HepG2 (cell line): ENCODE data around the gene C12orf43. TPM values are rescaled to one million over a fixed set of nuclear protein-coding genes. Genes with fewer than 3 reads are reported as not detected.

ENCODE experiments used
- AGO2 ChIP-seq: fragments of 200-400 bp; formaldehyde crosslinking; optimal IDR thresholded peaks from 2 replicates; pipeline ENCODE3; 2017; ENCODE audit warnings: mild to moderate bottlenecking, low read depth, low read length, moderate library complexity
- ETV5 ChIP-seq: IDR thresholded peaks from 2 replicates; pipeline ENCODE4 v1.6.1; 2018; ENCODE audit warnings: missing biosample characterization, missing genetic modification reagents, inconsistent platforms, borderline replicate concordance
- IRX3 ChIP-seq: sonication (generic); formaldehyde crosslinking; IDR thresholded peaks from 2 replicates; pipeline ENCODE4 v1.8.1; 2023; ENCODE audit warnings: mild to moderate bottlenecking, low read depth, missing genetic modification reagents, borderline replicate concordance
- KDM3A ChIP-seq: IDR thresholded peaks from 2 replicates; pipeline ENCODE4 v1.6.1; 2018; ENCODE audit warnings: low read depth, missing compliant biosample characterization
- NFE2L2 ChIP-seq: fragments of 150-350 bp; IDR thresholded peaks from 2 replicates; pipeline ENCODE4 v1.6.1; 2014; ENCODE audit warnings: low read length
- NFRKB ChIP-seq: fragments of 450-650 bp; IDR thresholded peaks from 2 replicates; pipeline ENCODE4 v1.6.1; 2017
- PAX8 ChIP-seq: sonication (generic); formaldehyde crosslinking; IDR thresholded peaks from 2 replicates; pipeline ENCODE4 v1.8.0; 2022; ENCODE audit warnings: mild to moderate bottlenecking, missing genetic modification reagents, borderline replicate concordance
- POLR2AphosphoS5 ChIP-seq: IDR thresholded peaks from 2 replicates; pipeline ENCODE4 v1.6.1; 2012; ENCODE audit warnings: low read depth, low read length
- RBFOX2 ChIP-seq: fragments of 200-400 bp; formaldehyde crosslinking; IDR thresholded peaks from 2 replicates; pipeline ENCODE4 v1.6.1; 2017; ENCODE audit warnings: low read depth, mild to moderate bottlenecking, low read length
- SMYD3 ChIP-seq: sonication (generic); formaldehyde crosslinking; IDR thresholded peaks from 2 replicates; pipeline ENCODE4 v1.8.1; 2023; ENCODE audit warnings: mild to moderate bottlenecking, missing genetic modification reagents
- TAF15 ChIP-seq: fragments of 200-400 bp; formaldehyde crosslinking; IDR thresholded peaks from one replicate; pipeline ENCODE4 v1.6.1; 2018; ENCODE audit warnings: mild to moderate bottlenecking, low read depth, low read length; ENCODE audit not compliant: poor library complexity, severe bottlenecking
- TEAD2 ChIP-seq: sonication (generic); formaldehyde crosslinking; IDR thresholded peaks from 2 replicates; pipeline ENCODE4 v1.9.0; 2021; ENCODE audit warnings: missing genetic modification reagents
- U2AF2 ChIP-seq: fragments of 200-400 bp; formaldehyde crosslinking; IDR thresholded peaks from 2 replicates; pipeline ENCODE4 v1.6.1; 2017; ENCODE audit warnings: low read depth, mild to moderate bottlenecking, low read length
- ZFP62 ChIP-seq: sonication (generic); formaldehyde crosslinking; IDR thresholded peaks from 2 replicates; pipeline ENCODE4 v1.4.0; 2020; ENCODE audit warnings: missing genetic modification reagents
- ZNF274 ChIP-seq: sonication (generic); formaldehyde crosslinking; IDR thresholded peaks from 2 replicates; pipeline ENCODE4 v1.5.1; 2020; ENCODE audit warnings: mild to moderate bottlenecking, missing genetic modification reagents
- ZNF530 ChIP-seq: sonication (generic); formaldehyde crosslinking; IDR thresholded peaks from 2 replicates; pipeline ENCODE4 v1.5.0; 2020; ENCODE audit warnings: low read depth, mild to moderate bottlenecking, missing genetic modification reagents
- polyA plus RNA-seq, 8 experiments: library from polyadenylated mRNA; depleted of rRNA in 3 of 8; stranded (reverse) in 7 of 8; unstranded in 1 of 8; fragments of >200 nt; fragmentation: Illumina TruSeq in 4 of 8; extraction: Trizol in 4 of 8; gene quantifications; 2 replicates each; pipeline versions ENCODE4 v1.2.1 to v1.2.3, GENCODE V29; 2011 to 2016; ENCODE audit warnings: low read depth in 4 of 8, missing spikeins in 1 of 8, mixed read lengths in 1 of 8; ENCODE audit not compliant: insufficient read depth in 1 of 8
- total RNA-seq, 5 experiments: library from RNA; depleted of rRNA; stranded (reverse); fragments of >200 nt; fragmentation: Illumina TruSeq; extraction: Trizol; gene quantifications; 2 replicates each; pipeline ENCODE4 v1.2.3, GENCODE V29; 2016; ENCODE audit warnings: low read depth in 1 of 5
- TF ChIP-seq, protein P1 (sequence below): sonication (generic); formaldehyde crosslinking; IDR thresholded peaks from 2 replicates; pipeline ENCODE4 v1.4.0; 2020; ENCODE audit warnings: missing genetic modification reagents, borderline replicate concordance
- TF ChIP-seq, protein P2 (sequence below): sonication (generic); formaldehyde crosslinking; IDR thresholded peaks from 2 replicates; pipeline ENCODE4 v1.4.0; 2020; ENCODE audit warnings: missing genetic modification reagents, borderline replicate concordance

C12orf43 gene
- total and polyA plus RNA-seq, 2 of the 13 experiments (the other 11 are each of a cell fraction or from before 2014, with no cell fraction given): 7.9 to 11.1 TPM

DNA sequence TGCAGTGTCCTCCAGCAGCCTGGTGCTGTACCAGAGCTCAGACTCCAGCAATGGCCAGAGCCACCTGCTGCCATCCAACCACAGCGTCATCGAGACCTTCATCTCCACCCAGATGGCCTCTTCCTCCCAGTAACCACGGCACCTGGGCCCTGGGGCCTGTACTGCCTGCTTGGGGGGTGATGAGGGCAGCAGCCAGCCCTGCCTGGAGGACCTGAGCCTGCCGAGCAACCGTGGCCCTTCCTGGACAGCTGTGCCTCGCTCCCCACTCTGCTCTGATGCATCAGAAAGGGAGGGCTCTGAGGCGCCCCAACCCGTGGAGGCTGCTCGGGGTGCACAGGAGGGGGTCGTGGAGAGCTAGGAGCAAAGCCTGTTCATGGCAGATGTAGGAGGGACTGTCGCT lies 15.2 kb downstream of the C12orf43 start (continued):
- TF ChIP-seq SMYD3 (no peak), KDM3A (CRISPR knock-in tag) (no peak), U2AF2 (no peak), POLR2AphosphoS5 (peak; percentile 12; the same call in 1 of the 2 replicates), RBFOX2 (peak; percentile 67), NFE2L2 (no peak), TEAD2 (no peak), TAF15 (no peak), NFRKB (no peak), ZNF274 (no peak), ETV5 (CRISPR knock-in tag) (no peak), IRX3 (CRISPR knock-in tag) (no peak), AGO2 (peak; percentile 76), ZNF530 (no peak), PAX8 (CRISPR knock-in tag) (no peak), ZFP62 (CRISPR knock-in tag) (no peak)
- TF ChIP-seq, protein P1, sequence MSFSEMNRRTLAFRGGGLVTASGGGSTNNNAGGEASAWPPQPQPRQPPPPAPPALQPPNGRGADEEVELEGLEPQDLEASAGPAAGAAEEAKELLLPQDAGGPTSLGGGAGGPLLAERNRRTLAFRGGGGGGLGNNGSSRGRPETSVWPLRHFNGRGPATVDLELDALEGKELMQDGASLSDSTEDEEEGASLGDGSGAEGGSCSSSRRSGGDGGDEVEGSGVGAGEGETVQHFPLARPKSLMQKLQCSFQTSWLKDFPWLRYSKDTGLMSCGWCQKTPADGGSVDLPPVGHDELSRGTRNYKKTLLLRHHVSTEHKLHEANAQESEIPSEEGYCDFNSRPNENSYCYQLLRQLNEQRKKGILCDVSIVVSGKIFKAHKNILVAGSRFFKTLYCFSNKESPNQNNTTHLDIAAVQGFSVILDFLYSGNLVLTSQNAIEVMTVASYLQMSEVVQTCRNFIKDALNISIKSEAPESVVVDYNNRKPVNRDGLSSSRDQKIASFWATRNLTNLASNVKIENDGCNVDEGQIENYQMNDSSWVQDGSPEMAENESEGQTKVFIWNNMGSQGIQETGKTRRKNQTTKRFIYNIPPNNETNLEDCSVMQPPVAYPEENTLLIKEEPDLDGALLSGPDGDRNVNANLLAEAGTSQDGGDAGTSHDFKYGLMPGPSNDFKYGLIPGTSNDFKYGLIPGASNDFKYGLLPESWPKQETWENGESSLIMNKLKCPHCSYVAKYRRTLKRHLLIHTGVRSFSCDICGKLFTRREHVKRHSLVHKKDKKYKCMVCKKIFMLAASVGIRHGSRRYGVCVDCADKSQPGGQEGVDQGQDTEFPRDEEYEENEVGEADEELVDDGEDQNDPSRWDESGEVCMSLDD (CRISPR knock-in tag): no peak
- TF ChIP-seq, protein P2, sequence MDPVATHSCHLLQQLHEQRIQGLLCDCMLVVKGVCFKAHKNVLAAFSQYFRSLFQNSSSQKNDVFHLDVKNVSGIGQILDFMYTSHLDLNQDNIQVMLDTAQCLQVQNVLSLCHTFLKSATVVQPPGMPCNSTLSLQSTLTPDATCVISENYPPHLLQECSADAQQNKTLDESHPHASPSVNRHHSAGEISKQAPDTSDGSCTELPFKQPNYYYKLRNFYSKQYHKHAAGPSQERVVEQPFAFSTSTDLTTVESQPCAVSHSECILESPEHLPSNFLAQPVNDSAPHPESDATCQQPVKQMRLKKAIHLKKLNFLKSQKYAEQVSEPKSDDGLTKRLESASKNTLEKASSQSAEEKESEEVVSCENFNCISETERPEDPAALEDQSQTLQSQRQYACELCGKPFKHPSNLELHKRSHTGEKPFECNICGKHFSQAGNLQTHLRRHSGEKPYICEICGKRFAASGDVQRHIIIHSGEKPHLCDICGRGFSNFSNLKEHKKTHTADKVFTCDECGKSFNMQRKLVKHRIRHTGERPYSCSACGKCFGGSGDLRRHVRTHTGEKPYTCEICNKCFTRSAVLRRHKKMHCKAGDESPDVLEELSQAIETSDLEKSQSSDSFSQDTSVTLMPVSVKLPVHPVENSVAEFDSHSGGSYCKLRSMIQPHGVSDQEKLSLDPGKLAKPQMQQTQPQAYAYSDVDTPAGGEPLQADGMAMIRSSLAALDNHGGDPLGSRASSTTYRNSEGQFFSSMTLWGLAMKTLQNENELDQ (CRISPR knock-in tag): no peak
